Smooth muscle cell of the coronary artery (primary cell): Measurements from ENCODE around the gene RIMS3. TPM values are rescaled to one million over a fixed set of nuclear protein-coding genes. Genes with fewer than 3 reads are reported as not detected.

Source experiments
- total RNA-seq: library from RNA; depleted of rRNA; stranded (reverse); fragments of >200 nt; gene quantifications from 2 replicates; pipeline ENCODE4 v1.2.3, GENCODE V29; 2014; ENCODE audit warnings: low replicate concordance

Gene RIMS3
- 0.23 and 1.1 TPM in 2 replicates for total RNA-seq

GRCh38 chr1:40665335-40666171 is at the start of gene RIMS3:
Gene RIMS3 (minus strand): TSS chr1:40665682. CDS start chr1:40641925, 23,757 bp downstream.

GRCh38 chr1:40691538-40692428 is 26.3 kb upstream of the RIMS3 start, which contains the start of gene NFYC:
Gene NFYC (plus strand): TSS chr1:40691704. CDS start chr1:40738844, 47,140 bp downstream.

Other genes starting within 250 kb of the RIMS3 start
- 1.1 and 7.2 TPM in 2 replicates for gene ZFP69B, start 215.2 kb downstream of the RIMS3 start, total RNA-seq
- 1.4 and 2.7 TPM in 2 replicates for gene ZFP69, start 188.4 kb downstream of the RIMS3 start, total RNA-seq
- 6.2 and 9.4 TPM in 2 replicates for gene EXO5, start 156.9 kb downstream of the RIMS3 start, total RNA-seq
- gene ZNF684, start 134.0 kb downstream of the RIMS3 start, total RNA-seq: 2.9 and 3.6 TPM in 2 replicates
- 19.1 and 45.6 TPM in 2 replicates for gene NFYC, start 26.0 kb upstream of the RIMS3 start, total RNA-seq
- gene KCNQ4, start 118.1 kb upstream of the RIMS3 start, total RNA-seq: not detected in 2 replicates
- gene CITED4, start 196.7 kb upstream of the RIMS3 start, total RNA-seq: 0.12 and 5.4 TPM in 2 replicates